Measurements from ENCODE around the gene LECT2. TPM values are rescaled to one million over a fixed set of nuclear protein-coding genes. Genes with fewer than 3 reads are reported as not detected.

LECT2 gene
- total RNA-seq, 1 donor from 2014 or later, result not detected

GRCh38 chr5:135993880-135994636 lies 39.3 kb upstream of the LECT2 start:
- Mint-ChIP-seq H3K27ac (peak overlapping the region; percentile 29), H3K27me3 (peaks cover 47% of the 10 kb centered on the region), H3K4me1 (ENCODE audit: unreplicated experiment) (peaks cover 47% of the 10 kb centered on the region), H3K4me3 (peak overlapping the region; percentile 42), H3K9me3 (peaks cover 2% of the 10 kb centered on the region), H3K36me3 (peaks cover 5% of the 10 kb centered on the region)
- DNase-seq (ENCODE audit: extremely low spot score, unreplicated experiment), result no peak
- TF ChIP-seq, protein P1, sequence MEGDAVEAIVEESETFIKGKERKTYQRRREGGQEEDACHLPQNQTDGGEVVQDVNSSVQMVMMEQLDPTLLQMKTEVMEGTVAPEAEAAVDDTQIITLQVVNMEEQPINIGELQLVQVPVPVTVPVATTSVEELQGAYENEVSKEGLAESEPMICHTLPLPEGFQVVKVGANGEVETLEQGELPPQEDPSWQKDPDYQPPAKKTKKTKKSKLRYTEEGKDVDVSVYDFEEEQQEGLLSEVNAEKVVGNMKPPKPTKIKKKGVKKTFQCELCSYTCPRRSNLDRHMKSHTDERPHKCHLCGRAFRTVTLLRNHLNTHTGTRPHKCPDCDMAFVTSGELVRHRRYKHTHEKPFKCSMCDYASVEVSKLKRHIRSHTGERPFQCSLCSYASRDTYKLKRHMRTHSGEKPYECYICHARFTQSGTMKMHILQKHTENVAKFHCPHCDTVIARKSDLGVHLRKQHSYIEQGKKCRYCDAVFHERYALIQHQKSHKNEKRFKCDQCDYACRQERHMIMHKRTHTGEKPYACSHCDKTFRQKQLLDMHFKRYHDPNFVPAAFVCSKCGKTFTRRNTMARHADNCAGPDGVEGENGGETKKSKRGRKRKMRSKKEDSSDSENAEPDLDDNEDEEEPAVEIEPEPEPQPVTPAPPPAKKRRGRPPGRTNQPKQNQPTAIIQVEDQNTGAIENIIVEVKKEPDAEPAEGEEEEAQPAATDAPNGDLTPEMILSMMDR (conservative IDR thresholded peaks at IDR 0.05), result no peak

DNA sequence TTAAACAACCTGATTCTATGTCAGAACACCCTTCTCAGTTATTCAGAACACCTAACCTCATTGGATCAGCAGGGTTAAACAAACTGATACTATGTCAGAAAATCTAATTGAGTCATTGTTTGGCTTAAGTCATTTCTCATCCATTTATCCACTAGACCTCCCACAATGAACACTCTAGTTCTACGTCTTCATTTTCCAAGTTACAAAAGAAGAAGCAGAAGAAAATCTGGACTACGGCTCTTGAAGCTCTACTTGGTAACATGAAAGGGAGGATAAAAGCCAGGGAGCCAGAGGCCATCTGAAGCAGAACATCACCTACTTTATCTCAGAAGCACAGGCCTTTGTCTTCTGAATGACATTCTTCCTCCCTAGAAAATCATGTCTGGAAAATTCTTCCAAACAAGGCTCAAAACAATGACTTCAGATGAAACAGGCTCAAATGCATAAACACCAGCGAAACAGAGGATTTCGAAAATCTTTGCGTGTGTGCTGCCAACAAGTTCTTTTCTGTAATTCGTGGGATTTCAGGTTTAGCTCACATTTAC lies 38.6 kb upstream of the LECT2 start:
- Mint-ChIP-seq H3K36me3 (peaks cover 11% of the 10 kb centered on the region), H3K9me3 (peaks cover 4% of the 10 kb centered on the region), H3K27ac (peak overlapping the region; percentile 29), H3K4me3 (peak overlapping the region; percentile 42), H3K4me1 (ENCODE audit: unreplicated experiment) (peaks cover 41% of the 10 kb centered on the region), H3K27me3 (peaks cover 48% of the 10 kb centered on the region)
- TF ChIP-seq, protein P1 (conservative IDR thresholded peaks at IDR 0.05), result no peak
- DNase-seq (ENCODE audit: extremely low spot score, unreplicated experiment), result no peak

GRCh38 chr5:135991429-135991828 lies 36.6 kb upstream of the LECT2 start:
- Mint-ChIP-seq H3K4me3 (no peak overlapping the region), H3K27me3 (peaks cover 53% of the 10 kb centered on the region), H3K27ac (no peak overlapping the region), H3K4me1 (ENCODE audit: unreplicated experiment) (peaks cover 33% of the 10 kb centered on the region), H3K9me3 (peaks cover 4% of the 10 kb centered on the region), H3K36me3 (peaks cover 13% of the 10 kb centered on the region)
- TF ChIP-seq, protein P1 (conservative IDR thresholded peaks at IDR 0.05), result no peak
- DNase-seq (ENCODE audit: extremely low spot score, unreplicated experiment), result no peak

DNA sequence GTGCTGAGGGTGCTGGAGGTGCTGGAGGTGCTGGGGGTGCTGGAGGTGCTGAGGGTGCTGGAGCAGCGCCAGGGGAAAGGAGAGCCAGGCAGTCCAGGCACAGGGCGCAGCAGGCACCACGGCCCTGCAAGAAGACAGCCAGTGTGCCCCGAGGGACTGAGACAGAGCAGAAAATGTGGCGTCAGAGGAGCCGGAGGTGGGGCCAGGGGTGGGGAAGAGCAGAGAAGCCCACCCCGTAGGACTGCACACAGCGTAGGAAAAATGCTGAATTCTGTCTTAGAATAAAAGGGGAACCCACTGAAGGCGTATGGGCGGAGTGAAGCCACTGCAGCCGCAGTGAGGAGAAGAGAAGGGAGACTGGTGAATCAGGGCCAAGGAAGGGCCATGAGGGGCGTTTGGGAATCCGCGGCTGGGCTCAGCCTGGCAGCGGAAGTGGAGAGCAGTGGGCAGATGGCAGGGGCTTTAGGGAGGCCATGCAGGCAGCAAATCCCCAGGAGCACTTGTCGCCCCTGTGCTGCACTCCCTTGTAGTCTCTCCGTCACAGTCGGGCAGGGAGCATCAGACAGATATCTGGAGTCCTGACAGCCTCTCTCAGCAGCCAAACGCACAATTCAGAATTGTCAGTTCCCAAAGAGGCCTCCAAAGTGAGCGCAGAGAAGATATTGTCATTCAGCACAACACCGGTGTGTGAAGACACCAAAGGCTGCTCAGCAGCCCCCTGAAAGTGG lies 35.9 kb upstream of the LECT2 start:
- H3K36me3 Mint-ChIP-seq, result peaks cover 13% of the 10 kb centered on the region
- no peak overlapping the region for H3K27ac Mint-ChIP-seq
- TF ChIP-seq, protein P1 (conservative IDR thresholded peaks at IDR 0.05), result no peak
- H3K4me3 Mint-ChIP-seq, result no peak overlapping the region
- peaks cover 30% of the 10 kb centered on the region for H3K4me1 Mint-ChIP-seq (ENCODE audit: unreplicated experiment)
- DNase-seq (ENCODE audit: extremely low spot score, unreplicated experiment), result no peak
- peaks cover 4% of the 10 kb centered on the region for H3K9me3 Mint-ChIP-seq
- peaks cover 53% of the 10 kb centered on the region for H3K27me3 Mint-ChIP-seq

GRCh38 chr5:135989686-135990085 lies 34.9 kb upstream of the LECT2 start:
- Mint-ChIP-seq H3K4me1 (ENCODE audit: unreplicated experiment) (peaks cover 27% of the 10 kb centered on the region), H3K27me3 (peaks cover 52% of the 10 kb centered on the region), H3K4me3 (no peak overlapping the region), H3K27ac (no peak overlapping the region), H3K36me3 (peaks cover 13% of the 10 kb centered on the region), H3K9me3 (peaks cover 4% of the 10 kb centered on the region)
- DNase-seq (ENCODE audit: extremely low spot score, unreplicated experiment), result no peak
- TF ChIP-seq, protein P1 (conservative IDR thresholded peaks at IDR 0.05), result no peak

Data from type B pancreatic cell (in vitro differentiated cells).